NCI-H345 treated with DMSO at 0.1 percent for 48 hours (cell line): ENCODE data around the gene C4orf50.

ENCODE experiments used
- DNase-seq: peaks from one replicate; lab custom pipeline; 2025; ENCODE audit not compliant: unreplicated experiment; lab: John Stamatoyannopoulos, UW

The C4orf50 gene

GRCh38 chr4:6018331-6018730, at the start of gene C4orf50:
C4orf50 (minus strand) TSS chr4:6018431.
- no peak for DNase-seq

- no peak for DNase-seq
These were observed 47.8 kb upstream of the C4orf50 start for GRCh38 chr4:6065934-6066590.

GRCh38 chr4:6065166-6065565, 46.9 kb upstream of the C4orf50 start:
- DNase-seq = no peak

- no peak for DNase-seq
These were observed 46.2 kb upstream of the C4orf50 start for GRCh38 chr4:6064383-6064782.

- no peak for DNase-seq
These were observed 45.5 kb upstream of the C4orf50 start for GRCh38 chr4:6063684-6064083.

GRCh38 chr4:6062133-6062532, 43.9 kb upstream of the C4orf50 start:
- no peak for DNase-seq

GRCh38 chr4:6059375-6059805, 41.2 kb upstream of the C4orf50 start:
- no peak for DNase-seq

GRCh38 chr4:6058531-6059374, 40.5 kb upstream of the C4orf50 start:
- no peak for DNase-seq

GRCh38 chr4:6056976-6057766, 38.9 kb upstream of the C4orf50 start:
- DNase-seq = no peak

GRCh38 chr4:6055436-6055835, 37.2 kb upstream of the C4orf50 start:
- DNase-seq = no peak

GRCh38 chr4:6055030-6055429, 36.8 kb upstream of the C4orf50 start:
- DNase-seq = no peak

GRCh38 chr4:6054162-6054922, 36.1 kb upstream of the C4orf50 start:
- no peak for DNase-seq

GRCh38 chr4:6052679-6053078, 34.4 kb upstream of the C4orf50 start:
- no peak for DNase-seq

GRCh38 chr4:6050551-6050950, 32.3 kb upstream of the C4orf50 start:
- DNase-seq = no peak

GRCh38 chr4:6049985-6050384, 31.8 kb upstream of the C4orf50 start:
- DNase-seq = no peak

- no peak for DNase-seq
These were observed 31.0 kb upstream of the C4orf50 start for GRCh38 chr4:6049278-6049677.

GRCh38 chr4:6048537-6048936, 30.3 kb upstream of the C4orf50 start:
- no peak for DNase-seq

- DNase-seq = no peak
These were observed 29.0 kb upstream of the C4orf50 start for GRCh38 chr4:6047130-6047673.

GRCh38 chr4:6046526-6047129, 28.4 kb upstream of the C4orf50 start:
- no peak for DNase-seq

- DNase-seq = no peak
These were observed 26.6 kb upstream of the C4orf50 start for GRCh38 chr4:6044805-6045204.
